Measurements from ENCODE around the gene ADCY3.

ADCY3 gene

GRCh38 chr2:24872344-24873115 is 47.5 kb downstream of the ADCY3 start:
- DNase-seq: no peak

DNA sequence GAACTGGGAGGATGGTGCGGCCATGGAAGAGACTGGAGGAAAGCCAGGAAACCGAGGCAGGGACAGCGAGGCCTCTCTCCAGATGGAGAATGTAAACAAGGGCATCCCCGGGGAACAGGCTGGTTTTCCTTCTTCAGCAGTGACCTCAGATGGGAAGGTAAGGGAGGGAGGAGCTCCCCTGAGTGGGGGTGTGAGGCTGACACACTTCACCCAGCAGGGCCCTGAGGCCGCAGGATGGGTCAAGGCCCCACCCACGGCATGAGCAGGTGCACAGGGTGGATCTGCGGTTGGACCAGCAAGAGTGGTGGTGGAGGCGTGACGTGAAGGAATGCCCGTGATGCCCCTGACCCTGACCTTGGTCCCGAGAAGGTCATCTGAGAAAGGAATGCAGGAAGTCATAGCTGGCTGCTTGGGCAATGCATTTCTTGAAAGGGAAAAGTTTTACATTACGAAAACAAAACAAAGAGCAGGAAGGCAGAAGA is 48.1 kb downstream of the ADCY3 start:
- DNase-seq: no peak

DNA sequence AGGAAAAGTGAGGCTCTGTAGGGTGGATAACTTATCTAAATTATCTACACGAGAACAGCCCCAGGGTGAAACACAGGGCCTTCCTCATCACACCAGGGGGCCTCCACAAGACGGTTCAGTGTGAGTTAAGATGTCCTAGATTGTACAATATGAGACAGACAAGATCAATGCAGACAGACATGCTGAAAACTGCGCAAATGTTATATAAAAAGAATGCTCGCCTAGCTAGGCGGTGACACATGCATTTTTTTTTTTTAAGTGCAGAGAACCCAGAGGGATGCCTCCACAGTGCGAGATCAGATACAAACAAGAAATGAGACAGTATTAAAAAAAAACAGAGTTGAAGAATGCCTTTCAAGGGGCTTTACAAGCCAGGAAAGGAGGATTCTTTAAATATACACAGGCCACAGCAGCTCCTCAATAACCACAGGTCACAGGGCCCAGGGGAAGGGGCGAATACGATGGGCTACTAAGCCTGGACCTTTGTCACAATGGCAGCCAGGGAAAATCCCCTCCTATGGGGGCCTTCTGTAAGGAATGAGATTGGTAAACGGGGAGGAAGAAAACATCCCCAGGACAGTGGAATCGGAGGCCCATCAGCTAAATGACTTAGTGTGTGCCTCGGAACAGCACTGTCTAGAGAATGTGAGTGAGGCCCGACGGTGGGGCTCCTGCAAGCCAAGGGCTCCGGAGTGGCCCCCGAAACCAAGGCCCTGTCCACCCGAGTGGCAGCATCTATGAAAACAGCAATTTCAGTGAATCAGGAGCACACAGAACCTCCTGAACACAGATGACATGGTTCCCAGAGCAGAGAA is 48.9 kb downstream of the ADCY3 start:
- no peak for DNase-seq

DNA sequence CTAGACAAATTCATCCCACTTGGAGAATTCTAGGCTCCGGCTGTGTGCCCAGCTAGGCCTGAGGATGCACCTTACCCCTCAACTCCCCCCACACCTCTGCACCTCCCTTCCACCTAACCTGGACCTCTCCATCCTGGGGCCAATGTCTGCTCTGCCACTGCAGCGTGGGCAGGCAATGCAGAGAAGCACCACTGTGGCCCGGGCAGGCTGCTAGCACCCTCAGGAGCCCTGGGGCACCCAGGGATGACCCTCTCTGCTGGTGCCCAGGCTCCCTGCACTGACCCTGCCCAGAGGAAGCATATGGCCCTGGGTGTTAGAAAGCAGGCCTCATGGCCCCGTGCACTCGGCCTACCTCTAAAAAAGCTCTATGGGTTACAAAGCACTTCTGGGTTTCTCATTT is 49.6 kb downstream of the ADCY3 start:
- no peak for DNase-seq

DNA sequence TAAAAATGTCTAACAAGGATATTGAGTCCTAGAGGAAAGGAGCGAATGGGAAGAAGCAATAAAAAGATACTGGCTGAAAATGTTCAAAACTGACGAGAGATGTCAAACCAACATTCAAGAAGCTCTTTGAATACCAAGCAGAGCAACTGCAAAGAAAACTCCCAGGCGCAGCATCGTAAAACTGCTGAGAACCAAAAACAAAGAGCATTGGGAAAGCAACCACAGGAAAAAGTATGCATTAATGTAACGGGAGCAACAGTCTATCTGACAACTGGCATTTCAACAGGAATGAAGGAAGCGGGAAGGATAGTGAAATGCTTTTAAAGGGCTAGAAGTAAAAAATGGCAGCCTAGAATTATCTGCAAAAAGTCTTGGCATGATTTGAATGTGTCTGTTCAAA is 53.1 kb downstream of the ADCY3 start:
- no peak for DNase-seq

- DNase-seq: no peak
Observed at GRCh38 chr2:24863641-24864040, 56.4 kb downstream of the ADCY3 start.

- DNase-seq: no peak
Observed at GRCh38 chr2:24861500-24861899, 58.5 kb downstream of the ADCY3 start.

DNA sequence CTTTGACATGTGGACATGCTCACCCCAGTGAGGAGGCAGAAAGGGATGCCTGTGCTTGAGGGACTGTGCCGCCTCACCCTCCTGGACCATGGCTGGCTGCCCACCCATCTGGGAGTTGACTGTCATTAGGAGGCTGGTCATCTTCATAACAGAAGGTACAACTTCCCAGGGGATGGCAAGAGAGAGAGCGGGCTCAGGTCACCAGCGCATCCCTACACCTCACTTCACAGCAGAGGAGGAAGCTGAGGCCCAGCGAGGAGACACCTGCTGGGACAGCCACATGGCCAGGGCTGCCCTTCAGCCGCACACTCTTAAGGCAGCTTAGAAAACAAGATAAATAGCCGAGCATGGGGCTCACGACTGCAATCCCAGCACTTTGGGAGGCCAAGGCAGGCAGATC is 59.4 kb downstream of the ADCY3 start:
- DNase-seq: no peak

DNA sequence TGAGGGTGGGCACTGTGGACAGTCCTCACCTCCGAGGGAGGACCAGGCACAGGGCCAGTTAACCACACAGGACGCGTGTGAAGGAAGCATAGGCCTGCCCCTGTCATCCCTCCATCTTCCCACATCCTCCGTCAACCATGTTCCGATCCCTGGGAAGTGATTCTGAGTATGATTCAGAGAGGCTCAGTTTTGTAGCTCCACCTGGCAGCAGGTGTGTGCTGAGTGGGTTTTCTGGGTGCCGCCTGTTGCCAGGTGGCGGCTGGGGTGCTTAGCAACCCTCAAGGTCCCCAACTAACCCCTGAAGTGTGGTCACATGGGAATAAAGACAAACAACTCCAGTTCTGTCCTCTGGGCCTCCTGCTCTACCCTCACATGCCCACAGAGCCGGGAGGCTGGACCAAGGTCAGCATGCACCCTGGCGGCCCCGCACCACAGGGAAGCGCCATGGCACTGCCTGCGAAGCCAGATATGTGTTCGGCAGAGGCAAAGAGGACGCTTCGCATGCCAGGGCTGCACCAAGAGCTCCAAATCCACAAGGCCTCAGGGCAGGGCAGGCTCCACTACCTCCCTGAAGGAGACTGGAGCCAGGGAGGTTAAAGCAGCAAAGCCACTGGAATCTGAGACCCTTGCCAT is 60.0 kb downstream of the ADCY3 start:
- no peak for DNase-seq

DNA sequence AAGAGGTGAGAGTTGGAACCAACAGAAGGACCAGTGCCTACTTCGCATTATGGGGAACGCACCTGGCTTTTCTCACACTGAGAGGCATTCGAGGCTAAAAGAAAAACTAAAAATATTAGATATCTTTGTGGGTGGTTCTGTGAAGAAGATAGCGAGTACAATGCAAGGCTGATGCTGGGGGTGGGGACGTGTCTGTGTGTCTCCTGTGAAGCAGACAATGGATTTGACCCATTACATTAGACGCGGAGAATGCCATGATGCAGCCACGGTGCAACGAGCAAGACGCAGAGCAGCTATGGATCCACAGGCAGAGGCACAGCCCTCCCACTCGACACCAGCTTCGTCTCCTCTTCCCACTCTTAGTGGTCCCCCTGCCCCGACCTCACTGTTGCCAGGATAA is 61.0 kb downstream of the ADCY3 start:
- DNase-seq: no peak

GRCh38 chr2:24857746-24858145 is 62.3 kb downstream of the ADCY3 start:
- no peak for DNase-seq

GRCh38 chr2:24856791-24857211 is 63.2 kb downstream of the ADCY3 start:
- DNase-seq: no peak

DNA sequence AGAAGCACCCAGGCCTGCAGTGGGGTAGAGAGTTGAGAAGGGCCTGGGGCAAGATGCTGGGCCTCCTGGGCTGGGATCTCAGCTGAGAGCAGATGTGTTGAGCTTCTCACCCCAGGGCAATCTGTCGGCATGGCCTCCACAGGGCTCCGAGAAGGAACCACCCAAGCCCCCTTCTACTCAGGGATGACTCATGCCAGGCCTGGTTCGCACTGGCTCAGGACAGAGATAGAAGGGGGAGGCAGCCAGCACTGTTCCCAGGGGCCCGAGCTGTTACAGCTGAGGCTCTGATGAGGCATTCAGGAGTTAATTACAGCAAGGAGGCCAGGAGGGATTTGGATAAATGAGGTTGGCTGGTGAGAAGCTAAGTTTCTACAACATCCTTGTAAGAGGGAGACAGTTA is 64.3 kb downstream of the ADCY3 start:
- no peak for DNase-seq

DNA sequence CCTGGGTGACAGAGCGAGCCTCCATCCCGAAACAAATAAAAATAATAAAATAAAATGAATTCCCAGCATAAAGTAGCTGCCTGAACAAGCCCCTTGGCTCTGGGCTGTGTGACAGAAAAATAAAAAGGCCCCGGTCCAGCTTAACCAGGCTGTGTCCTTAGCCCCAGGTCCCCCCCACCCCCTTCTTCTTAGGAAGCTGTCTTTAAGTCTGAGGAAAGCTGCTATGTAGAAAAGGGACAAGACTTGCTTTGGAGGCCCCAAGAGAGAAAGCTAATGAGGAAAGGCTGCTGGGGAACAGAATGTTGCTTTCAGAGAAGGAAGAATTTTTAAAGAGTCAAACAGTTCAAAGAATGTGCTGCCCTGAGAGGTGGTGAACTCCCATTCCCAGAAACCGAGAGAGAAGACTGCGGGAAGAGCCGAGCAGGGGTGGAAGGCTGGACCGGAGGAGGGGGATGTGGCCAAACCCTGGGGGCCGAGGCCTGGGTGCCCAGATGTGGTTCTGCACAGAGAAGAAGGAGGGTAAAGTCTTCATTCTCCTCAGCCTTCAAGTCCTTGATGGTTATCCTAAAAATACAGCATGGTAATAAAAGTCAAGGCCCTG is 64.9 kb downstream of the ADCY3 start:
- DNase-seq: no peak

DNA sequence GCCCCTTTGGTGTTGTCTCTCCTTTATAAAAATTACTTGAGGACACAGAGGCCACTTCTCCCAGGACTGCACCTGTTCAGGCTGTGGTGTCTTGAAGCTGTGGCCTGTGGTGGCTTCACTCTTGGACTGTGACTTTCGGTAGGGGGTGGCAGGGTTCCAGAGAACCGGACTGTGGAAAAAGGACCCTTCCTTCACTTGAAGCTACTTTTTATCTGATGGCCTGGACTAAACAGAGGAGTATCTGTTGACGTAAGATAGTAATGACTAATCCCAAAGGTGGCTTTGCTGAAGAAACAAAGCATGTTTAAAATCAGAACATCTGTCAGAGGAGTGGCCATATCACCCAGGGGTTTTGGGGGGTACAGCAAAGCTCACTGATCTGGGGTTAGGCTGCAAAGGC is 66.0 kb downstream of the ADCY3 start:
- DNase-seq: no peak

GRCh38 chr2:24853046-24853445 is 67.0 kb downstream of the ADCY3 start:
- DNase-seq: no peak

DNA sequence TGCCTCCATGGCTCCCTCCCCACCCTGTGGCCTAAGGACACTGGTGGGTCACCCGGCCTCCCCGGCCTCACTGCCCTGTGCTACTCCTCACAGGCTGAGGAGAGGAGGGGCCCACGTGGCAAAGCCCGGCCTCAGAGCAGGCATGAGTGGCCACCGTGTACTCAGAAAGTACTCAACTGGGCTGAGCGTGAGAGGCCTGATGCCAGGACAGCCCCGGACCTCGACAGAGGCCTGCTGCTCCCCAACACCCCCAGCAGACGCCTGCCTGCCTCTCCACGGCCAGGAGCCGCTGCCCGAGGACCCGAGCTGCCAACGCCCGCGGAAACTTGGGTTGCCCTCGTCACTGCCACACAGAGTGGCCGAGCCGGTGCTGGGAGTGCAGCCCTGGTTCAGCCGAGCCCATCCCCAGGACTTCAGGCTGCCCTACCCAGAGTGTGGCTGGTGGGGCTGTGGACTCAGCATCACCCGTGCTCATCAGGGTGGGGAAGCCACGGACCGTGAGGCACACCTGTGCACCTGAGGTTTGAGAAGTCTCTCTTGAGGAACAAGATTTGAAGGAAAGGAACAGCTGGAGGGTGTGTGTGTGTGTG is 67.5 kb downstream of the ADCY3 start:
- no peak for DNase-seq

- no peak for DNase-seq
Observed at GRCh38 chr2:24852026-24852425, 68.0 kb downstream of the ADCY3 start.

DNA sequence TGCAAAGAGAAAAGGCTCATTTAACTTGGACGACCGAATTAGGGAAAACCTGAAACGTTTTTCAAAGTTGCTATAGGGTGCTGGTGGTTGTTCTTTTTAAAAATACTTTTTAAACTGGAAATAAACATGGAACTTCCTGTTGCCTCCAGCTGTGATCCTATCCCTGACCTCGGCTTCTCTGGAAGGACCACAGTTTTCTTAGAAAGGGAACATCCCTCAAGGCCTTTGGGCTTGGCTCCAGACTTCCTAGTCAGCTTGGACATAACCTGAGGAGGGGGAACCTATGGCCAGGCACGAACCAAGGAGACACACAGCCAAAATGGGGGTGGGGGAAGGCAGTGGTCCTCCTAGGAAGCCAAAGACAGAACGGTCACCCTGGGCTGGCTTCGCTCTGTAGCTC is 69.1 kb downstream of the ADCY3 start:
- DNase-seq: no peak

DNA sequence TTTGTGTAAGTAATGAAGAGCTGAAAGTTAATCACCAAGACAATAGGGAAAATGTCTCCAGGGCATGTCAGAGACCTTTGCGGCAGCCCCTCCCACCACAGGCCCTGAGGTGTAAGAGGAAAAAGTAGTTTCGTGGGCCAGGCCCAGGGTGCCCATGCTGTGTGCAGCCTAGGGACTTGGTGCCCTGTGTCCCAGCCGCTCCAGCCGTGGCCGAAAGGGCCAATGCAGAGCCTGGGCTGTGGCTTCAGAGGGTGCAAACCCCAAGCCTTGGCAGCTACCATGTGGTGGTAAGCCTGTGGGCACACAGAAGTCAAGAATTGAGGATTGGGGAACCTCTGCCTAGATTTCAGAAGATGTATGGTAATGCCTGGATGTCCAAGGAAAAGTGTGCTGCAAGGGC is 74.3 kb downstream of the ADCY3 start:
- no peak for DNase-seq

DNA sequence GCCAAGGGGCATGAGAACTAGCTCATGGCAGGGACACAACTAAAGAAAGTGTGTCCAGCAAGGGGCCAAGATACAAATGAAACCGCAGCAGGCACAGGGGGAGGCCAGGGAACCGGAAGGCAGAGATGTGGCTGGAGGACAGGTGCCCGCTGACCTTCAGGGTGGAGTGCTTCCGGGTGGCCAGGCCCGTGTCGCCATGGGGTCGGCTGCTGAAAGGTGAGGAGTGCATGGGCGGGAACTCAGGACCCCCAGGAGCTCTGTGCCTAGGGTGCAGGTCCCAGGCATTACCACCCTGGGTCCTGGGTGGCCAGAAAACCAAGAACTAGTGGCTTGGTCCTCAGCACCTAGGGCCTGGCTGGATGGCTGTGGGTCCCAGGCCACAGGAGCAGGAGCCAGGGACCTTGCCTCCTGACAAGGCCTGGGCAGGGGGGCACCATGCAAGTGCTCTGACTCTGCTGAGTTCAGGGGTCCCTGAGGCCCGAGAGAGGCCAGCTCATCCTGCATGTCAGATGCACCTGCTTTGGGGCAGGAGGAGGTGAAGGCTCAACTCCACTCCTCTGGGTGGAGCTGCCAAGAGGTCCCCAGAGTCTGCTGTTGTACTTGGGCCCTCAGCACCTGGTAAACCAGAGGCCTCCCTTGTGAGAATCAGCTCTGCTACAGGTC is 75.9 kb downstream of the ADCY3 start:
- no peak for DNase-seq

- no peak for DNase-seq
Observed at GRCh38 chr2:24843330-24843860, 76.6 kb downstream of the ADCY3 start.
